ENCODE results near the gene FNDC1. TPM values are rescaled to one million over a fixed set of nuclear protein-coding genes. Genes with fewer than 3 reads are reported as not detected.

FNDC1 gene
- total and polyA plus RNA-seq, 3 donors from 2014 or later: 0.87 to 4.9 (median 1.7) TPM

GRCh38 chr6:159249752-159250151 is 80.6 kb downstream of the FNDC1 start:
- intact Hi-C loops (cut with DNase I; ENCODE audit: low total_unique reads): no loop called here
- H3K4me3 ChIP-seq: no peak overlapping the region
- no peaks in the 10 kb centered on the region for H3K9me3 ChIP-seq
- no peaks in the 10 kb centered on the region for H3K36me3 ChIP-seq (ENCODE audit: low read depth, missing control alignments)
- H3K4me1 ChIP-seq: no peaks in the 10 kb centered on the region
- no peak for TF ChIP-seq POLR2A (IDR thresholded peaks at IDR 0.05)
- TF ChIP-seq CTCF (IDR thresholded peaks at IDR 0.05): no peak
- no peaks in the 10 kb centered on the region for H3K27me3 ChIP-seq
- 63 to 67% methylated on average over 8 of the region's 8 CpGs for WGBS, 2 donors
- no peak overlapping the region for H3K27ac ChIP-seq
- no peak for DNase-seq

GRCh38 chr6:159250633-159251032 is 81.4 kb downstream of the FNDC1 start:
- Histone ChIP-seq H3K4me3 (no peak overlapping the region), H3K27me3 (no peaks in the 10 kb centered on the region), H3K9me3 (no peaks in the 10 kb centered on the region), H3K4me1 (no peaks in the 10 kb centered on the region), H3K36me3 (ENCODE audit: low read depth, missing control alignments) (no peaks in the 10 kb centered on the region), H3K27ac (no peak overlapping the region)
- TF ChIP-seq CTCF (IDR thresholded peaks at IDR 0.05): no peak
- no peak for TF ChIP-seq POLR2A (IDR thresholded peaks at IDR 0.05)
- intact Hi-C loops (cut with DNase I; ENCODE audit: low total_unique reads): no loop called here
- 92 to 93% methylated on average over 3 of the region's 3 CpGs for WGBS, 2 donors
- DNase-seq: no peak

DNA sequence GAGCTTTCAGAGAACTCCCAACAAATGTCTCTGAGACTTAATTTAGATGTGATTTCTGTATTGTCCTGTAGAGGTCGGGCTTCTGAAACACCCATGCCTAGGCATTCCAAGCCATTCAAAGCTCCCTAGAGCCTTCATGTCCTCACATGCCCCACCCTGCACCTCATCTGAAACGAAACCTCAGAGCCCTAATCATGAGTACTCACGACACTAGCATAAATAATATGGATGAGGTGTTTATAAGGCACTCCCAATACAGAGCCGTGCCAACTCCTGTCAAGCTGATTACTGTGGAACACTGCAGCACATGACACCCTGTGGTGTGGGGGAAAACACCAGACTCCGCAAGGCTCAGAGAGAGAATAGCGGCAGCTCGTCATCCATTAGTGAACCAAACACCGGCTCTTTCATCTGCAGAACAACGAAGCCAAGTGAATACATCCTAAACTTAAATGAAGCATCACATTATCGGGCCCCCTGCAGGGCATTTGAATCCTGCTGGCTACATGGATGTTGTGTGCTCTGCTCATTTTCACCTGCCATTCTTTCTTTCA is 83.8 kb downstream of the FNDC1 start:
- no peaks in the 10 kb centered on the region for H3K36me3 ChIP-seq (ENCODE audit: low read depth, missing control alignments)
- no peak for TF ChIP-seq POLR2A (IDR thresholded peaks at IDR 0.05)
- TF ChIP-seq CTCF (IDR thresholded peaks at IDR 0.05): peak in 2 of 3 experiments; percentile 6 to 50
- intact Hi-C loops (cut with DNase I; ENCODE audit: low total_unique reads): no loop called here
- no peak overlapping the region for H3K27ac ChIP-seq
- DNase-seq: no peak
- 69 to 80% methylated on average over 10 of the region's 10 CpGs for WGBS, 2 donors
- H3K4me1 ChIP-seq: no peaks in the 10 kb centered on the region
- H3K27me3 ChIP-seq: no peaks in the 10 kb centered on the region
- no peak overlapping the region for H3K4me3 ChIP-seq
- H3K9me3 ChIP-seq: no peaks in the 10 kb centered on the region

DNA sequence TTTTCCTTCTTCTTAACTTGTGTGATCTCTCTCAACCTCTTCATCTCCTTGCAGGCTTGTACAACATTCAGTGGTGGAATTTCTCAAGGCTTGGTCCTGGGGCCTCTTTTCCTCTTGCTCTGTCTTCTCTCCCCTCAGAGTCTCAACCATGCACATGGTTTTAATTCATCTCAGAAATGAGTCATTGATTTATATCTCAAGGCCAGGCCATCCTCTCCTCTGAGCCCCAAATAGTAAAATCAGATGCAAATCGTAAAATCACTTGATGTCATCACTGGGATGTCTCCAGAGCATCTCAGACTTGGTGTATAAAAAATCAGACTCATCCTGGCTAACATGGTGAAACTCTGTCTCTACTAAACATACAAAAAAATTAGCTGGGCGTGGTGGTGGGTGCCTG is 85.0 kb downstream of the FNDC1 start:
- no peaks in the 10 kb centered on the region for H3K9me3 ChIP-seq
- intact Hi-C loops (cut with DNase I; ENCODE audit: low total_unique reads): no loop called here
- H3K27ac ChIP-seq: no peak overlapping the region
- WGBS, 2 donors: 90 to 100% methylated on average over 2 of the region's 2 CpGs
- H3K4me3 ChIP-seq: no peak overlapping the region
- H3K4me1 ChIP-seq: no peaks in the 10 kb centered on the region
- H3K27me3 ChIP-seq: no peaks in the 10 kb centered on the region
- TF ChIP-seq POLR2A (IDR thresholded peaks at IDR 0.05) (no peak), CTCF (IDR thresholded peaks at IDR 0.05) (no peak)
- DNase-seq: no peak
- H3K36me3 ChIP-seq (ENCODE audit: low read depth, missing control alignments): no peaks in the 10 kb centered on the region

- Histone ChIP-seq H3K27ac (no peak overlapping the region), H3K27me3 (no peaks in the 10 kb centered on the region), H3K36me3 (ENCODE audit: low read depth, missing control alignments) (no peaks in the 10 kb centered on the region), H3K4me3 (no peak overlapping the region), H3K4me1 (no peaks in the 10 kb centered on the region), H3K9me3 (no peaks in the 10 kb centered on the region)
- DNase-seq: no peak
- WGBS, 2 donors: 83 to 85% methylated on average over 4 of the region's 4 CpGs
- intact Hi-C loops (cut with DNase I; ENCODE audit: low total_unique reads): no loop called here
- TF ChIP-seq POLR2A (IDR thresholded peaks at IDR 0.05): no peak
- TF ChIP-seq CTCF (IDR thresholded peaks at IDR 0.05): no peak
These were observed 86.3 kb downstream of the FNDC1 start for GRCh38 chr6:159255434-159255951.
